ENCODE data around the gene SRRM3. TPM values are rescaled to one million over a fixed set of nuclear protein-coding genes. Genes with fewer than 3 reads are reported as not detected.
"Not testable (repeated sequence)": the region's sequence is repeated elsewhere in the genome, so short reads cannot be mapped to it uniquely, and the experiment has no call there.

The SRRM3 gene
- polyA plus RNA-seq, 1 donor (not counting 4 experiments of a cell fraction or from before 2014, with no cell fraction given), result 0.30 TPM

GRCh38 chr7:76173566-76174205 is 28.0 kb upstream of the SRRM3 start:
- dilution Hi-C loops (cut with MboI; ENCODE audit: extremely low pct_ligation_motif_present, low sequenced_read_pairs), result no loop called here
- H3K4me2 ChIP-seq (ENCODE audit: control insufficient read depth, extremely low read depth, insufficient read depth, low read depth, low read length), result no peak overlapping the region
- no peak overlapping the region for H3K9ac ChIP-seq (ENCODE audit: control insufficient read depth, extremely low read depth, insufficient read depth, low read length)
- H3K27me3 ChIP-seq (ENCODE audit: control insufficient read depth, extremely low read depth, insufficient read depth, low read length), result no peaks in the 10 kb centered on the region
- no peak overlapping the region for H3K27ac ChIP-seq (ENCODE audit: control insufficient read depth, insufficient read depth, low read length)
- H3K9me3 ChIP-seq (ENCODE audit: control insufficient read depth, low read depth, low read length), result no peaks in the 10 kb centered on the region
- no peak for TF ChIP-seq EZH2 (IDR thresholded peaks at IDR 0.05; ENCODE audit: low read length)
- no peak for TF ChIP-seq CTCF (optimal IDR thresholded peaks at IDR 0.05 in 1 of 3, IDR thresholded peaks at IDR 0.05 in 1 of 3, conservative IDR thresholded peaks at IDR 0.05 in 1 of 3; ENCODE audit: extremely low read depth in 1 of 3, insufficient read depth in 2 of 3, low read length in 3 of 3)
- no peaks in the 10 kb centered on the region for H3K36me3 ChIP-seq (ENCODE audit: control insufficient read depth in 2 of 2, extremely low read depth in 1 of 2, insufficient read depth in 2 of 2, low read length in 2 of 2)
- H3K4me3 ChIP-seq (ENCODE audit: control insufficient read depth in 2 of 3, extremely low read depth in 1 of 3, insufficient read depth in 2 of 3, low read depth in 1 of 3, low read length in 3 of 3), result no peak overlapping the region
- H3K4me1 ChIP-seq (ENCODE audit: control insufficient read depth, extremely low read depth, insufficient read depth, low read length), result no peaks in the 10 kb centered on the region
- no peaks in the 10 kb centered on the region for H4K20me1 ChIP-seq (ENCODE audit: control insufficient read depth, extremely low read depth, insufficient read depth, low read length)
- DNase-seq (ENCODE audit: low read depth, low spot score) (no peak), FAIRE-seq (no peak)
- H3K79me2 ChIP-seq (ENCODE audit: control insufficient read depth, insufficient read depth, low read length), result no peaks in the 10 kb centered on the region
- H3K9me1 ChIP-seq (ENCODE audit: control insufficient read depth, extremely low read depth, insufficient read depth, low read length), result no peaks in the 10 kb centered on the region
- no peak overlapping the region for H2AFZ ChIP-seq (ENCODE audit: control insufficient read depth, low read length)

GRCh38 chr7:76176951-76177350 is 24.7 kb upstream of the SRRM3 start:
- dilution Hi-C loops (cut with MboI; ENCODE audit: extremely low pct_ligation_motif_present, low sequenced_read_pairs); H2AFZ ChIP-seq (ENCODE audit: control insufficient read depth, low read length); H3K79me2 ChIP-seq (ENCODE audit: control insufficient read depth, insufficient read depth, low read length); H3K36me3 ChIP-seq (ENCODE audit: control insufficient read depth in 2 of 2, extremely low read depth in 1 of 2, insufficient read depth in 2 of 2, low read length in 2 of 2); H3K4me2 ChIP-seq (ENCODE audit: control insufficient read depth, extremely low read depth, insufficient read depth, low read depth, low read length); H3K4me3 ChIP-seq (ENCODE audit: control insufficient read depth in 2 of 3, extremely low read depth in 1 of 3, insufficient read depth in 2 of 3, low read depth in 1 of 3, low read length in 3 of 3); H3K9ac ChIP-seq (ENCODE audit: control insufficient read depth, extremely low read depth, insufficient read depth, low read length); H3K4me1 ChIP-seq (ENCODE audit: control insufficient read depth, extremely low read depth, insufficient read depth, low read length); H3K27me3 ChIP-seq (ENCODE audit: control insufficient read depth, extremely low read depth, insufficient read depth, low read length); H3K9me1 ChIP-seq (ENCODE audit: control insufficient read depth, extremely low read depth, insufficient read depth, low read length); H4K20me1 ChIP-seq (ENCODE audit: control insufficient read depth, extremely low read depth, insufficient read depth, low read length); H3K9me3 ChIP-seq (ENCODE audit: control insufficient read depth, low read depth, low read length); H3K27ac ChIP-seq (ENCODE audit: control insufficient read depth, insufficient read depth, low read length); DNase-seq (ENCODE audit: low read depth, low spot score); FAIRE-seq: not testable (repeated sequence)

GRCh38 chr7:76179686-76180085 is 22.0 kb upstream of the SRRM3 start:
- Histone ChIP-seq H2AFZ (ENCODE audit: control insufficient read depth, low read length) (no peak overlapping the region), H3K9ac (ENCODE audit: control insufficient read depth, extremely low read depth, insufficient read depth, low read length) (no peak overlapping the region), H3K4me2 (ENCODE audit: control insufficient read depth, extremely low read depth, insufficient read depth, low read depth, low read length) (no peak overlapping the region), H3K4me3 (ENCODE audit: control insufficient read depth in 2 of 3, extremely low read depth in 1 of 3, insufficient read depth in 2 of 3, low read depth in 1 of 3, low read length in 3 of 3) (no peak overlapping the region), H4K20me1 (ENCODE audit: control insufficient read depth, extremely low read depth, insufficient read depth, low read length) (no peaks in the 10 kb centered on the region), H3K79me2 (ENCODE audit: control insufficient read depth, insufficient read depth, low read length) (no peaks in the 10 kb centered on the region), H3K9me1 (ENCODE audit: control insufficient read depth, extremely low read depth, insufficient read depth, low read length) (no peaks in the 10 kb centered on the region), H3K9me3 (ENCODE audit: control insufficient read depth, low read depth, low read length) (no peaks in the 10 kb centered on the region), H3K27me3 (ENCODE audit: control insufficient read depth, extremely low read depth, insufficient read depth, low read length) (no peaks in the 10 kb centered on the region), H3K4me1 (ENCODE audit: control insufficient read depth, extremely low read depth, insufficient read depth, low read length) (no peaks in the 10 kb centered on the region), H3K36me3 (ENCODE audit: control insufficient read depth in 2 of 2, extremely low read depth in 1 of 2, insufficient read depth in 2 of 2, low read length in 2 of 2) (no peaks in the 10 kb centered on the region), H3K27ac (ENCODE audit: control insufficient read depth, insufficient read depth, low read length) (no peak overlapping the region)
- FAIRE-seq, result no peak
- no peak for DNase-seq (ENCODE audit: low read depth, low spot score)
- no peak for TF ChIP-seq CTCF (optimal IDR thresholded peaks at IDR 0.05 in 1 of 3, IDR thresholded peaks at IDR 0.05 in 1 of 3, conservative IDR thresholded peaks at IDR 0.05 in 1 of 3; ENCODE audit: extremely low read depth in 1 of 3, insufficient read depth in 2 of 3, low read length in 3 of 3)
- TF ChIP-seq EZH2 (IDR thresholded peaks at IDR 0.05; ENCODE audit: low read length), result no peak
- dilution Hi-C loops (cut with MboI; ENCODE audit: extremely low pct_ligation_motif_present, low sequenced_read_pairs), result no loop called here
